ENCODE data around the gene C17orf107.

GRCh38 chr17:4934173-4934979 is 35.0 kb downstream of the C17orf107 start:
- TF ChIP-seq POLR2A (IDR thresholded peaks at IDR 0.05; ENCODE audit: low read length), result peak; percentile 42
- TF ChIP-seq GATA1 (IDR thresholded peaks at IDR 0.05; ENCODE audit: low read depth, low read length), result no peak
